Heart left ventricle (tissue), 16 donors: Measurements from ENCODE around the gene CACNB1. TPM values are rescaled to one million over a fixed set of nuclear protein-coding genes. Genes with fewer than 3 reads are reported as not detected.

Experiments used
- ATAC-seq, 4 donors: fragments of 200-7000 bp; cut with Tn5 transposase; one replicate each; pipeline ENCODE4 v1.9.1; 2020 to 2022; ENCODE audit warnings: moderate library complexity in 4 of 4, mild to moderate bottlenecking in 3 of 4, moderate number of reproducible peaks in 1 of 4
- DNase-seq, 5 donors: peaks; one replicate each; pipeline ENCODE4 v3.0.0-alpha.2; 2020
- H3K27ac ChIP-seq, 12 donors: fragments of 200-600 bp; sonication (generic) in 4 of 12; one replicate each; pipeline versions ENCODE4 v1.5.0 to v1.8.0; 2016 to 2022; ENCODE audit warnings: mild to moderate bottlenecking in 2 of 12
- H3K27me3 ChIP-seq, 9 donors: fragments of 200-600 bp; sonication (generic) in 2 of 9; one replicate each; pipeline versions ENCODE4 v1.5.1 to v1.8.0; 2016 to 2022; ENCODE audit warnings: mild to moderate bottlenecking in 3 of 9
- H3K36me3 ChIP-seq, 9 donors: fragments of 200-600 bp; sonication (generic) in 2 of 9; one replicate each; pipeline versions ENCODE4 v1.5.0 to v1.8.0; 2018 to 2022; ENCODE audit warnings: mild to moderate bottlenecking in 2 of 9
- H3K4me1 ChIP-seq, 12 donors: fragments of 200-600 bp; sonication (generic) in 4 of 12; one replicate each; pipeline versions ENCODE4 v1.5.0 to v1.8.0; 2016 to 2022; ENCODE audit warnings: mild to moderate bottlenecking in 3 of 12
- H3K4me3 ChIP-seq, 12 donors: fragments of 200-600 bp; sonication (generic) in 4 of 12; one replicate each; pipeline versions ENCODE4 v1.5.0 to v1.8.0; 2017 to 2022; ENCODE audit warnings: mild to moderate bottlenecking in 9 of 12, moderate library complexity in 4 of 12
- H3K9me3 ChIP-seq, 12 donors: fragments of 200-600 bp; sonication (generic) in 4 of 12; one replicate each; pipeline versions ENCODE4 v1.5.0 to v1.8.0; 2016 to 2022; ENCODE audit warnings: mild to moderate bottlenecking in 1 of 12
- POLR2A ChIP-seq, 2 donors: fragments of 450-650 bp; IDR thresholded peaks; one replicate each; pipeline ENCODE4 v1.6.1; 2017; ENCODE audit warnings: antibody characterized with exemption in 2 of 2, mild to moderate bottlenecking in 2 of 2, moderate library complexity in 2 of 2
- WGBS, 4 donors: extraction: QIAGEN DNeasy Blood & Tissue Kit in 2 of 4; methylation state at CpG; one replicate each; pipeline versions ENCODE4 v1.1.5 to v1.1.7; 2013 to 2018; 5-methylcytosine and 5-hydroxymethylcytosine counted together
- intact Hi-C, 10 donors: fragments of 100-400 bp; cut with DNase I; formaldehyde crosslinking; loops; one replicate each; pipeline versions ENCODE4 v1.11.1 to v1.14.2; 2022
- polyA plus RNA-seq, 2 donors: library from polyadenylated mRNA; stranded (reverse); fragments of 200-250 nt; gene quantifications; one replicate each; pipeline ENCODE4 v1.2.3, GENCODE V29; 2013
- total RNA-seq, 9 donors: library from RNA; depleted of rRNA in 2 of 9; stranded (reverse); fragments of >200 nt in 2 of 9; fragmentation: NEBNext Ultra II Directional in 3 of 9; extraction: Animal tissue kit (Norgen Biotek cat#: 25700) in 3 of 9; gene quantifications; one replicate each; pipeline versions ENCODE4 v1.1.0 to v1.2.4, GENCODE V29; 2016 to 2023
- TF ChIP-seq, protein P1 (sequence below), 12 donors: fragments of 200-600 bp; sonication (generic) in 4 of 12; IDR thresholded peaks; one replicate each; pipeline versions ENCODE4 v1.5.0 to v1.8.0; 2018 to 2022; ENCODE audit warnings: antibody characterized with exemption in 12 of 12, mild to moderate bottlenecking in 5 of 12
- donor health status: ischemic (EF 13 %, LVEDD 7.1; RV severe dilation, severe dysfunction).
- donor health status: healthy with polysubstance abuse.
- donor health status: DM: no; HTN: yes; CAD: no.
- donor health status: DM: no; HTN: no; CAD: no.
- donor health status: ischemic (EF 25% LVEDD 6.9; RV normal size, moderate dysfunction).
- donor health status: ischemic (EF 25% LVEDD 5.7; RV mildly dilated, moderate dysfunction).
- donor health status: healthy.
- donor health status: DM: yes; HTN: yes; CAD: no.
- donor health status: ischemic (EF 35%, LVEDD 5.7; RV mildly dilated, moderate dysfunction).
- donor health status: nonischemic (EF 11% LVEDD 7.7; RV severe dilation, severe dysfunction).
- donor health status: DM: yes; HTN: yes; CAD: no.
- donor health status: PGD.
- donor health status: ischemic (EF 29% LVEDD 5.4; RV normal size, mild dysfunction).
- donor health status: nonischemic (EF 23%, LVEDD 6.1; RV moderate dilation, normal function).

Gene CACNB1
- total and polyA plus RNA-seq, 11 donors = 4.3 to 14.3 (median 7.1) TPM

DNA sequence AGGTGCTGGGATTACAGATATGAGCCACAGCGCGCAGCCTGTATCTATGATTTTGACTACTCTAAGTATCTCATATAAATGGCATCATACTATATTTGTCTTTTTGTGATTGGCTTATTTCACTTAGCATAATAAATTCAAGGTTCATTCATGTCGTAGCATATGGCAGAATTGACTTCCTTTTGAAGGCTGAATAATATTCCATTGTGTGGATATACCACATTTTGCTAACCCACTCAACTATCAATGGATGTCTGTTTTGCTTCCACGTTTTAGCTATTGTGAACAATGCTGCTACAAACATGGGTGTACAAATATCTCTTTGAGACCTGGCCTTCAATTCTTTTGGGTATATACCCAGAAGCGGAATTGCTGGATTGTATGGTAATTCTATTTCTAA, 56.2 kb downstream of the CACNB1 start:
- H3K9me3 ChIP-seq = no peaks in the 10 kb centered on the region
- TF ChIP-seq, protein P1, sequence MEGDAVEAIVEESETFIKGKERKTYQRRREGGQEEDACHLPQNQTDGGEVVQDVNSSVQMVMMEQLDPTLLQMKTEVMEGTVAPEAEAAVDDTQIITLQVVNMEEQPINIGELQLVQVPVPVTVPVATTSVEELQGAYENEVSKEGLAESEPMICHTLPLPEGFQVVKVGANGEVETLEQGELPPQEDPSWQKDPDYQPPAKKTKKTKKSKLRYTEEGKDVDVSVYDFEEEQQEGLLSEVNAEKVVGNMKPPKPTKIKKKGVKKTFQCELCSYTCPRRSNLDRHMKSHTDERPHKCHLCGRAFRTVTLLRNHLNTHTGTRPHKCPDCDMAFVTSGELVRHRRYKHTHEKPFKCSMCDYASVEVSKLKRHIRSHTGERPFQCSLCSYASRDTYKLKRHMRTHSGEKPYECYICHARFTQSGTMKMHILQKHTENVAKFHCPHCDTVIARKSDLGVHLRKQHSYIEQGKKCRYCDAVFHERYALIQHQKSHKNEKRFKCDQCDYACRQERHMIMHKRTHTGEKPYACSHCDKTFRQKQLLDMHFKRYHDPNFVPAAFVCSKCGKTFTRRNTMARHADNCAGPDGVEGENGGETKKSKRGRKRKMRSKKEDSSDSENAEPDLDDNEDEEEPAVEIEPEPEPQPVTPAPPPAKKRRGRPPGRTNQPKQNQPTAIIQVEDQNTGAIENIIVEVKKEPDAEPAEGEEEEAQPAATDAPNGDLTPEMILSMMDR (IDR thresholded peaks at IDR 0.05) = no peak
- no peak for TF ChIP-seq POLR2A (IDR thresholded peaks at IDR 0.05)
- H3K27me3 ChIP-seq = no peaks in the 10 kb centered on the region
- no peak overlapping the region for H3K27ac ChIP-seq
- intact Hi-C loops = loop anchor here in 1 of 10 donors (10.0 kb wide), 1 partner anchor 46 kb away; no protein-coding TSS in a partner anchor
- H3K4me1 ChIP-seq = peaks cover 0 to 47% (median 19%) of the 10 kb centered on the region in 12 donors
- H3K36me3 ChIP-seq = no peaks in the 10 kb centered on the region
- 95 to 97% (median 96%) methylated on average over 5 of the region's 5 CpGs for WGBS, 4 donors
- no peak overlapping the region for H3K4me3 ChIP-seq
- no peak for DNase-seq
- ATAC-seq = no peak

DNA sequence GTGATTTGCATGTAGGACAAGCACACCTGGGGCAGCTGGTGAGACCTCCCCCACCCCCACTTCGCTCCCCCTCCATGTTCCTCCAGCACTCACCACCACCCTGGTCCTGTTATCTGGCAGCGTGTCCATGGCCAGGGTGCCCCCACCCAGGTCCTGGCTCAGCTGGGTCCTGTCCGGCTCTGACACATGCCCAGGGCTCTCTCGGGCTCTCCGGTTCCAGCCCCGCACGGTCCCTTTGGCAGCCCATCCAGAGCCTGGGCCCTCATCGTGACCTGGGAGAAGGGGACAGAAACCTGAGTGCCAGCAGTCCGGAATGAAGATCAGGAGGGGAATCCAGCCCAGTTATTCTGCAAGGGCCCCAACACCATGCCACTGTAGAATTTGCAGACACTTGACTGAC, 57.9 kb downstream of the CACNB1 start:
- WGBS, 4 donors = 92 to 95% (median 93%) methylated on average over 7 to 9 of the region's 9 CpGs
- no peaks in the 10 kb centered on the region for H3K9me3 ChIP-seq
- H3K36me3 ChIP-seq = peaks cover 0 to 5% (median 0%) of the 10 kb centered on the region in 9 donors
- intact Hi-C loops = loop anchor here in 1 of 10 donors (5.0 kb wide), 1 partner anchor 42 kb away; no protein-coding TSS in a partner anchor
- H3K4me3 ChIP-seq = no peak overlapping the region
- H3K4me1 ChIP-seq = peaks cover 0 to 43% (median 12%) of the 10 kb centered on the region in 12 donors
- no peaks in the 10 kb centered on the region for H3K27me3 ChIP-seq
- DNase-seq = peak in 1 of 5 donors; percentile 19
- no peak for ATAC-seq
- H3K27ac ChIP-seq = peak overlapping the region in 3 of 12 donors; percentile 44 to 62 (median 60)
- TF ChIP-seq POLR2A (IDR thresholded peaks at IDR 0.05) = no peak
- TF ChIP-seq, protein P1 (IDR thresholded peaks at IDR 0.05) = no peak

DNA sequence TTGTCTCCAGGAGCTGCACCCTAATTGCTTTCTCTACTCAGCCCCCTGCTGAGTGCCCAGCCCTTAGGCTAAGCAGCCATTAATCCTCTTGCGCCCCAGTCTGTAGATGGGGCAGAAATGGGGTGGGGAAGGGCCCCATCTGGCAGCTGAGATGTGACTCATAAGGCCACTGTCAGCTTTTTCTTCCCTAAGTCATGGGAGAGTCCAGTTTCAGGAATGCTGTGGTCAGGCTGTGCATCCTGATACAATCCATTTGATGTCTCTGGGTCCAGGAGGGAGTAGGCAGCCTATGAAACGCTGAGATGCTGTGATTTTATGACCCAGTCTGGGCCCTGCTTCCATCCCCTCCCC, 58.3 kb downstream of the CACNB1 start:
- Histone ChIP-seq H3K27me3 (no peaks in the 10 kb centered on the region), H3K4me3 (no peak overlapping the region), H3K9me3 (no peaks in the 10 kb centered on the region), H3K27ac (peak overlapping the region in 9 of 12 donors; percentile 8 to 62 (median 43)), H3K4me1 (peaks cover 0 to 38% (median 10%) of the 10 kb centered on the region in 12 donors), H3K36me3 (peaks cover 0 to 5% (median 0%) of the 10 kb centered on the region in 9 donors)
- peak in 1 of 4 donors; percentile 17 for ATAC-seq
- no peak for DNase-seq
- WGBS, 4 donors = 69 to 94% (median 85%) methylated on average over 2 of the region's 2 CpGs
- TF ChIP-seq, protein P1 (IDR thresholded peaks at IDR 0.05) = no peak
- TF ChIP-seq POLR2A (IDR thresholded peaks at IDR 0.05) = no peak
- intact Hi-C loops = loop anchor here in 1 of 10 donors (5.0 kb wide), 1 partner anchor 42 kb away; no protein-coding TSS in a partner anchor

DNA sequence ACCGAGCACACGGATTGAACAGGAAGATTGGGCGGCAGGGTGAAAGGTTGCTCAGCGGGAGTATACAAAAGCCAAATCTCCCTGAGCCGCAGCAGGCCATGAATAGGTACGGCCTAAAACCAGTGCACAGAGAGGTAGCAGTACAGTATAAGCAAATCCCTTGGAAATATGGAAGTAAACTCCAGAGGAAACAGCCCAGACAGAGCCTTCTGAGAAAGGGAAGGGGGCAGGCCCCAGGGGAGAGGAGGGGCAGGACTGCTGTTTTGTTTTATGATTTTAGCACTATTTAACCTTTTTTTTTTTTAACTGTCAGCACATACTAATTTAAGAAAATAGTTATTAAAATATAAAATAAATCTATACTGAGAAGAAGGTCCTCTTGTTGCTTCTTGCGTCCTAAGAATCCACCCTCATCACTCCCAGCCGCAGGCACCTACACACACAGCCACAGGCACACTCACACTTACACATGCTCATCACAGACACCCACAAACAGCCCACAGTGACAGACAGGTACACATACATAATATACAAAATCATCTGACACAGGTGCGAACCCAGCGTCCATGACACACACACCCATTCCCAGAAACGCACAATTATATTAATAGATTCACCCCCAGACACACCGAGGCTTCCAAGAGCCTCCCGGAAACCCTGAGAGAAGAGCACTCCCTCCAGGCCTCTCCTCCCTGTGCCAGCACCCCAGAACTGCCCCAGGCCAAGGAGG, 58.9 kb downstream of the CACNB1 start:
- ATAC-seq (peak in 1 of 4 donors; percentile 25), DNase-seq (peak in 2 of 5 donors; percentile 31 to 49)
- Histone ChIP-seq H3K27me3 (no peaks in the 10 kb centered on the region), H3K9me3 (no peaks in the 10 kb centered on the region), H3K27ac (peak overlapping the region in 9 of 12 donors; percentile 24 to 62 (median 43)), H3K36me3 (peaks cover 0 to 5% (median 0%) of the 10 kb centered on the region in 9 donors), H3K4me3 (no peak overlapping the region), H3K4me1 (peaks cover 0 to 33% (median 7%) of the 10 kb centered on the region in 12 donors)
- intact Hi-C loops = loop anchor here in 1 of 10 donors (5.0 kb wide), 1 partner anchor 41 kb away; no protein-coding TSS in a partner anchor
- TF ChIP-seq, protein P1 (IDR thresholded peaks at IDR 0.05) = no peak
- TF ChIP-seq POLR2A (IDR thresholded peaks at IDR 0.05) = no peak
- WGBS, 4 donors = 77 to 84% (median 80%) methylated on average over 12 to 13 of the region's 13 CpGs
